WERI-Rb-1 (cell line): ENCODE results near the gene KRT86.
"Not testable (repeated sequence)": the region's sequence is repeated elsewhere in the genome, so short reads cannot be mapped to it uniquely, and the experiment has no call there.

ENCODE experiments used
- DNase-seq: peaks from one replicate; pipeline ENCODE4 v3.0.0-alpha.2; 2020
- H3K27ac ChIP-seq: fragments of 250-450 bp; sonication (Bioruptor Pico); 2 replicates; pipeline ENCODE4 v1.5.1; 2020; ENCODE audit warnings: mild to moderate bottlenecking, moderate library complexity
- H3K27me3 ChIP-seq: fragments of 250-450 bp; sonication (Bioruptor Pico); 2 replicates; pipeline ENCODE4 v1.5.1; 2021; ENCODE audit warnings: mild to moderate bottlenecking, low read depth, moderate library complexity; ENCODE audit not compliant: insufficient read depth, severe bottlenecking
- H3K36me3 ChIP-seq: fragments of 250-450 bp; sonication (Bioruptor Pico); 2 replicates; pipeline ENCODE4 v1.5.1; 2020; ENCODE audit warnings: mild to moderate bottlenecking, moderate library complexity
- H3K4me3 ChIP-seq: 2 replicates; pipeline ENCODE4 v1.5.1; 2011; ENCODE audit warnings: low read depth, mild to moderate bottlenecking, control low read depth, low read length
- H3K9me3 ChIP-seq: fragments of 250-450 bp; sonication (Bioruptor Pico); 2 replicates; pipeline ENCODE4 v1.5.1; 2021; ENCODE audit warnings: mild to moderate bottlenecking, moderate library complexity; ENCODE audit not compliant: severe bottlenecking
- TF ChIP-seq, protein P1 (sequence below): IDR thresholded peaks from 2 replicates; pipeline ENCODE4 v1.5.1; 2011; ENCODE audit warnings: low read depth, mild to moderate bottlenecking, control low read depth, inconsistent platforms, low read length

KRT86 gene

DNA sequence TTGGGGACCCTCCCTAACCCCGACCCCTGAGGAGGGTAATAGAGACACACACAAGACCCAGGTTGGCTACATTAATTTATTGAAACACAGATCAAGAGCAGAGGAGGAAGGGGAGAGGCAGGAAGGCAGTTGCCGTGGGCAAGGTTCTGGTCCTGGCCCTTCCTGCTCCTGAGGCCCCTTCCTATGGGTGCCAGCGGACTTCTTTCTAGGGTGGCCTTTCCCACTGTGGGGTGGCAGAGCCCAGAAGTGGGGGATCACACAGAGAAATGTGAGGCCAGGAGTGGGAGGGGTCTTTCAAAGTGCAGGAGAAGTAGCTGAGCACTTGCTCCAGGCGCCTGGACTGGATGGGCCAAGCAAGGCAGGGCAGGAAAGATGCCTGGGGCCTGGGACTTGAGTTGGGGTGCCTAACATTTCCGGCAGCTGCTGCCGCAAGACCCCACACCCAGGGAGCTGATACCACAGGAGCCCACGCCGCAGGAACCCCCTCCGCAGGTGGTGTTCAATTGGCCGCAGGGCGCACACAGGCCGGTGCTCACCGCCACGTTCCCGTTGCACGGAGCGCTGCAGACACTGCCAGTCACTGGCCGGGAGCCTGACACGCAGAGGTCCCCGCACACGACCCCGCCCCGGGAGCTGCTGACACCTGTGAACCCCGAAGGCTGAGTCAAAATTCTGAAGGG lies 11.5 kb downstream of the KRT86 start:
- TF ChIP-seq, protein P1, sequence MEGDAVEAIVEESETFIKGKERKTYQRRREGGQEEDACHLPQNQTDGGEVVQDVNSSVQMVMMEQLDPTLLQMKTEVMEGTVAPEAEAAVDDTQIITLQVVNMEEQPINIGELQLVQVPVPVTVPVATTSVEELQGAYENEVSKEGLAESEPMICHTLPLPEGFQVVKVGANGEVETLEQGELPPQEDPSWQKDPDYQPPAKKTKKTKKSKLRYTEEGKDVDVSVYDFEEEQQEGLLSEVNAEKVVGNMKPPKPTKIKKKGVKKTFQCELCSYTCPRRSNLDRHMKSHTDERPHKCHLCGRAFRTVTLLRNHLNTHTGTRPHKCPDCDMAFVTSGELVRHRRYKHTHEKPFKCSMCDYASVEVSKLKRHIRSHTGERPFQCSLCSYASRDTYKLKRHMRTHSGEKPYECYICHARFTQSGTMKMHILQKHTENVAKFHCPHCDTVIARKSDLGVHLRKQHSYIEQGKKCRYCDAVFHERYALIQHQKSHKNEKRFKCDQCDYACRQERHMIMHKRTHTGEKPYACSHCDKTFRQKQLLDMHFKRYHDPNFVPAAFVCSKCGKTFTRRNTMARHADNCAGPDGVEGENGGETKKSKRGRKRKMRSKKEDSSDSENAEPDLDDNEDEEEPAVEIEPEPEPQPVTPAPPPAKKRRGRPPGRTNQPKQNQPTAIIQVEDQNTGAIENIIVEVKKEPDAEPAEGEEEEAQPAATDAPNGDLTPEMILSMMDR = no peak
- peaks cover 20% of the 10 kb centered on the region for H3K27me3 ChIP-seq
- H3K4me3 ChIP-seq = no peak overlapping the region

DNA sequence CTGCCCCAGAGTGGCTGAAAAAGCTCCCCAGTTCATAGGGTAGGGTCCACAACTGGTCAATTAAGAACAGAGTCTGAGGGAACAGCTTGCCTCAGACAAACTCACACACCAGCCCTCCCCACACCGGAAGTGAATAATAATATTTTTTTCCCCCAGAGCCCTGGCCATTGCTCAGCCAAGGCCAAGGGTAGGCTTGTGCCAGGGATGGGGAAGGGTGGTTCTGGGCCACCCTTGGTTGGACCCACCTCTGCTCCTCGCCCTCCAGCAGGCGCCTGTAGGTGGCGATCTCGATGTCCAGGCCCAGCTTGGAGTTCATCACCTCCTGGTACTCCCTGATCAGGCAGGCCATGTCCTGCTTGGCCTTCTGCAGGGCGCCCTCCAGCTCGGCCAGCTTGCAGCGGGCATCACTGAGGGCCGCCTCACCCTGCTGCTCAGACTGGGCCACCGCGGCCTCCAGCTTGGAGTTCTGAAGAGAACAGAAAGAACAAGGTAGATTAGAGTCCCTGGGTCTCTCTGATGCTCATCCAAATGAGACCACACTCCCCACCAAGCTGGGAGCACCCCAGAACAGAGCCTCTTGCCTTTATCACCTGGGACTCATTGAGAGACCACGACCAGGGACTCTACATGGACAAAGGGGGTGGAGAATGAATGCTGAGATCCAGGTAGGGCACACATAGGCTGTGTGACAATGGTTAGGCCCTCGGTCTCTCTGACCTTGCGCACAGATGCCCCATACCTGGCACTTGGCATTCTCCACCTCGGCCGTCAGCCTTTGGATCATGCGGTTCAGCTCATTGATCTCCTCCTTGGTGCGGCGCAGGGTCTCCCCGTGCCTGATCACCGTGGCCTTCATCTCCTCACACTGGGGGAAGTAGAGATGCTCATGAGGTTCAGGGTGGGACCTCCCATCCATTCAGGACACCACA lies 12.7 kb downstream of the KRT86 start:
- not testable (repeated sequence) for H3K27ac ChIP-seq, DNase-seq, H3K9me3 ChIP-seq, H3K4me3 ChIP-seq, H3K36me3 ChIP-seq
- peaks cover 21% of the 10 kb centered on the region for H3K27me3 ChIP-seq
- TF ChIP-seq, protein P1 = 0 out of 2 replicates have a peak, but pooled peaks have one; percentile 19

More for the DNA sequence above, 11.5 kb downstream of the KRT86 start:
- Histone ChIP-seq H3K27ac (no peak overlapping the region), H3K9me3 (no peaks in the 10 kb centered on the region), H3K36me3 (no peaks in the 10 kb centered on the region)
- DNase-seq = no peak

DNA sequence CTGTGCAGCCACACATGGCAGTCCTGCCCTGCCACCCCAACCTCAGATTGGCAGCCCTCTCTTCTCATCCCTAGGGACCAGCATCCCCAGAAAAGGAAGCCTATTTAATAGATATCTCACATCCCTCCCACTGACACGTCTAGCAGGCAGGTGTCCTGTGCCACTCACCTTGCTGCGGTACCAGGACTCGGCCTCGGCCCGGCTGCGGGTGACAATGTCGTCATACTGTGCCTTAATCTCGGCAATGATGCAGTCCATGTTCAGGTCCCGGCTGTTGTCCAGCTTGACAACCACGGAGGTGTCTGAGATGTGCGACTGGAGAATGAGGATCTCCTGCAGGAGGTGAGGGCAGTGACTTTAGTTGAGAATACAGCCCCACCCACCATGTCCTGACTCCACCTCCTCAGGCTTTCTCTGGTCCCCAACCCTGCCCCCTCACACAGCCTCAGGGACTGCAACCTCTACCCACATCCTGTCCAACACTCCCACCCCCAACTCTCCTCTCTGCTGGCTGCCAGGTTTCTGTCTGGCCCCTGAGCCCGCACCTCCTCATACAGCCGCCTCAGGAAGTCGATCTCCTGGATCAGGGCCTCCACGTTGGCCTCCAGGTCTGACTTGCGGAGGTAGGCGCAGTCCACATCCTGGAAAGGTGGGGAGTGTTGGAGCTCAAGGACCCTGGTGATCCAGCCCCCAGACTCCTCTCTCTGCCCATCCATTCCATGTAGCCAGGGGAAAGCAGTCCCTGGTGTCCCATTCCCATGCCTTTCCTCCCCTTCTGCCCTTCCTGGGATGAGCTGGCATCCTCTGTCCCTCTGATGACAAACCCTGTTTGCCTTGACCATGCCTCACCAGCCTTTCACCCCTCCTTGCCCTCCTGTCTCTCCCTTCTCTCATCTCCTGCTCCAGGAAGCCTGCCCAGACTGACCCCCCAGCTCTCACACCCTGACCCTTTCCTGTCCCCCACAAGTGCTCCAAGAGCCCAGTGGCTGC lies 13.7 kb downstream of the KRT86 start:
- not testable (repeated sequence) for H3K9me3 ChIP-seq

DNA sequence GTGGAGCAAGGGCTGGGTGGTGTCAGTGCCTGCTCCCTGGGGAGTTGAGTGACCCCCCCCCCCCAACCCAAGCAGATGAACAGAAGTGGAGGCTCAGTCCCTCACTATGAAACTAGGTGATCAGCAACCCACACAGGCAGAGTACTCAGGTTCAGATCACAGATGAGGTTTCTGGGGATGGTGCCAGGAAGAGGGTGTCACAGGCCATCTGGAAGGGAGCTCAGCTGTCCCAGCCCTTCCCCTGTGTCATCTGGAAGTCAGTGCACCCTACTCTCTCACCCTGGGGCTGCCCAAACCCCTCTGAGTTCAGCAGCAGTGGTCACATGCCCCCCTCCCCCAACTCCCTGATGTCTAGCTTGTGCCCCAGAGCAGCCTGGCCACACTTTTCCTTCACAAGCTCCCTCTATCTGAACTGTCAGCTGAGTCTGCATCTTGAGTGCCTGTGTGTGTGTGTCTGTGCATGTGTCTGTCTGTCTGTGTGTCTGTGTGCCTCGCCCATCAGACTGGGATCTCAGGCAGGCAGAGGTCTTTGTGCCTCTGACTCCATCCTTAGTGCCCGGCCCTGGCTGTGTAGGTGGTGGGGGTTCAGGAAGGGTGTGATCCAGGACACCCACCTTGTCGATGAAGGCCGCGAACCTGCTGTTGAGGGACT lies 16.2 kb downstream of the KRT86 start:
- H3K4me3 ChIP-seq, H3K9me3 ChIP-seq, H3K36me3 ChIP-seq, H3K27ac ChIP-seq, DNase-seq: not testable (repeated sequence)
- peaks cover 46% of the 10 kb centered on the region for H3K27me3 ChIP-seq

More for the DNA sequence above, 13.7 kb downstream of the KRT86 start:
- not testable (repeated sequence) for H3K4me3 ChIP-seq, H3K27ac ChIP-seq, DNase-seq, H3K36me3 ChIP-seq
- H3K27me3 ChIP-seq = peaks cover 26% of the 10 kb centered on the region

DNA sequence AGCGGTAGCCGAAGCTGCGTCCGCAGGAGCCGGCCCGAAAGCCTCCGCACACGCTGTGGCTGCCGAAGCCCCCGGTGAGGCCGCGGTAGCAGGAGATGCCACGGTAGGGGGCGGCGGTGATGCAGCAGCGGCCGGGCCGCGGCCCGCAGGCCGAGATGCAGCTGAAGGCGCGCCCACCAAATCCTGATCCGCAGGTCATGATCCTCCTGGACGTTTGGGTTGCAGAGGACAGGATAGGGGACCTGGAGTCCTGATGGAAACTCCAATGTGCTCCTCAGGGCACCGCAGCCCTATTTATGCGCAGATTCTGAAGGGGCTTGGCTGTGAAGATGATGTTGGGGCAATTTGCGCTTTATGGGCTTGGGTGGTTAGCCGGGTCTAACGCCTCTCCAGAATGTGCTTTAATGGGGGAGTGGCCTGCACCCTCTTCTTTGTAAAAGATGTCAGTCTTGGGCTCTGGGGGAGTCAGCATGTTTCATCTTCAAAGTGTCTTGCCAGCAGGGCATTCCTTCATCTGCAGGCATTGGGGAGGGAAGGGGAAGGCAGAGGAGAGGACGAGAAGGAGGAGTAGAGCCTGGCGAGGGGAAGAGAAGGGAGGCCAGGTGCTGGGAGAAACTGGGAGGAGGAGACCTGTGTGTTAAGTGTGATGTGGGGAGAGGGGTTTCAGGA lies 17.0 kb downstream of the KRT86 start, which contains the start of gene KRT81:
Gene KRT81 (minus strand): TSS at position 268 of the 669 bp plus-strand sequence. CDS start 69 bp downstream, at position 199.
- H3K27me3 ChIP-seq = peaks cover 46% of the 10 kb centered on the region
- H3K9me3 ChIP-seq = no peaks in the 10 kb centered on the region
- no peak for DNase-seq
- H3K27ac ChIP-seq = no peak within 1 kb of the TSS
- TF ChIP-seq, protein P1 = no peak
- no peak within 1 kb of the TSS for H3K4me3 ChIP-seq
- no peaks in the 10 kb centered on the region for H3K36me3 ChIP-seq
